Sigmoid colon (tissue), 4 donors: ENCODE results near the gene KIAA0232.

ENCODE experiments used
- CTCF ChIP-seq, 4 experiments: fragments of 450-650 bp in 3 of 4; fragments of 200-600 bp in 1 of 4; IDR thresholded peaks; one replicate each; pipeline ENCODE4 v1.5.1; 2016 to 2019; ENCODE audit warnings: antibody characterized with exemption in 4 of 4, mild to moderate bottlenecking in 3 of 4, moderate library complexity in 2 of 4
- POLR2AphosphoS5 ChIP-seq, 4 donors: sonication (generic); formaldehyde crosslinking; IDR thresholded peaks; one replicate each; pipeline ENCODE4 v1.6.1; 2017; ENCODE audit warnings: antibody characterized with exemption in 4 of 4

- TF ChIP-seq POLR2AphosphoS5 (IDR thresholded peaks at IDR 0.05), result no peak
- no peak for TF ChIP-seq CTCF (IDR thresholded peaks at IDR 0.05)
Measured at GRCh38 chr4:6754481-6755087, 27.9 kb upstream of the KIAA0232 start.
